HuH-7 (cell line): ENCODE measurements around the gene ZMYND8.

Source experiments
- DNase-seq: peaks from one replicate; pipeline ENCODE4 v3.0.0; 2011; ENCODE audit warnings: low spot score

The ZMYND8 gene

DNA sequence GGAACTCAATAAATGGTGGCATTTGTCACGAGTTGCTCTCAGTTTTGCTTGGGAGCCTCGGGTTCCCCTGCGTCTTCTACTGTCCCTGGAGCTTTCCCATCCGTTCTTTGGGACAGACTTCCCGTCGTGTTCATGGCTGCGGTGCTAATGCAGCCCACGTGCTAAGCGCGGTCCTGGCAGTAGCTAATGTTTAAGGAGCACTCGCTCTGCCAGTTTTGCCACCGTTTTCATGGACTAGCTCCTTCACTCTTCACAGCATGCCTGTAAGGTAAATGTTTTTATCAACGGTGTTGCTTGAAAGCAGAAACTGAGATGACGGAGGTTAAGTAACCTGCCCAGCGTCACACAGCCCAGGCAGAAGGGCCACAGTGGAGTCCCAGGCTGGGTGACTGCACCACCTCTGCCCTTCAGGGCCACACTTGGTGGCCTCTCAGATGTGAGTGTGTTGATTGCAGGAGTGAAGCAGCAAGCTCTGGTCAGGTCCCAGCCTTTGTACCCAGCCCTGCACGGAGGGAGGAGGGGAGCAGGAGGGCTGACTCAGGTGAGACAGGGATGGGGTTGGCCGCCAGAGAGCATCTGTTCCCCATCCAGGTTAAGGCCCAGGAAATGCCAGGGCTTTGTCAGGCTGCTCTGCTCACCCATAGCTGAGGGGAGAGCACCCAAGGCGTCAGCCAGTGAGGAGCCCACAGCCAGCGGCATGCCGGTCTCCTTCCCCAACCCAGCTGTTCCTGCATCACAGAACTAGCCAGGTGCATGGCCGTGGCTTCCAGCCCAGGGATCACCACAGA is 181.8 kb downstream of the ZMYND8 start:
- DNase-seq = no peak

- no peak for DNase-seq
Observed at GRCh38 chr20:47173596-47174216, 182.8 kb downstream of the ZMYND8 start.

DNA sequence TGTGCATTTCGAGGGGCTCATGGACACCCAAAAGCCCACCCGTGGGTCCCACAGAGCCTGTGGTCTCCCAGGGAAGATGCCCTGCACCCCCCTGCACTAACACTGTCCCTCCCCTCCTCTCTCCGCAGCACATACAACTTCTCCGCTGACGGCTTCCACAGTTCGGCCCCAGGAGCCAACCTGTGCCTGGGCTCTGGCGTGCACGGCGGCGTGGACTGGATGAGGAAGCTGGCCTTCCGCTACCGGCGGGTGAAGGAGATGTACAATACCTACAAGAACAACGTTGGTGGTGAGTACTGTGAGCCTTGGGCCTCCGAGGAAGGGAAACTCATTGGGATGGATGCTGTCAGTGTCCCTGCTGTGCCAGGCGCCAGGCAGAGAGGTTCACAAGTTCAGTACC is 183.9 kb downstream of the ZMYND8 start:
- no peak for DNase-seq

DNA sequence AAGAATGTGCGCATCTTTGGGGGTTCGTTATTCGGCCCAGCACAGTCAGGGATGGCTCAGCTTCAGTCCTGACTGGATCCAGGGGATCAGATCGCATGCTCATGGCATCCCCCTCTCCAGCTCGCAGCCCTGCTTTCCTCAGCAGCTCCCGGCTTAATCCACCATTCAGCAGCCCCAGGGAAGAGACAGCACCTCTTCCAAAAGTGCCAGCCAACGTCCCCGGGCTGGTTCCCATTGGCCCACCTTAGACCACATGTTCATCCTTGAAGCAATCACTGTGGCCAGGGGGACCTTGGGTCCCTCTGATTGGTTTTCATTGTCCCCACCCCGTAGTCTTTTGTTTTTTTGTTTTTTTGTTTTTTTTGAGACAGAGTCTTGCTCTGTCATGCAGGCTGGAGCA is 188.7 kb downstream of the ZMYND8 start:
- no peak for DNase-seq

- DNase-seq = no peak
Observed at GRCh38 chr20:47165376-47165865, 191.1 kb downstream of the ZMYND8 start.

DNA sequence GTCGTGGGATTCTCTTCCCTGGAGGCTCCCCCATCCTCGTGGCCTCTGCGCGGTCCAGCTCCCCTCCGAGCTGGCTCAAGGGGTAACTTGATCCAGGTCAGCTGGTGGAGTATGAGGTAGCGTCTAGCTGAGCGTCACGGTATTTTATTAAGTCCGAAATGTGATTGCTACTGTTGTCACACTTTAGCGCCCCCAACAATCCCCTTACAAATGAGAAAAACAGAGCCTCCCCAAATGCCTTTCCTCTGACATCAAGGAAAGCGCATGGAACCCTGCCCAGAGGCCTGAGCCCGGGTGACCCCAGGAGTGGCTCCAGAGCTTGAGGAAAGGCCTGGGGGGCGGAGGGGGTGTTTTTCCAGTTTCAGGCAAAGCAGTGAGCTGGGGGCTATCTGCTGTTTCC is 192.4 kb downstream of the ZMYND8 start:
- no peak for DNase-seq

DNA sequence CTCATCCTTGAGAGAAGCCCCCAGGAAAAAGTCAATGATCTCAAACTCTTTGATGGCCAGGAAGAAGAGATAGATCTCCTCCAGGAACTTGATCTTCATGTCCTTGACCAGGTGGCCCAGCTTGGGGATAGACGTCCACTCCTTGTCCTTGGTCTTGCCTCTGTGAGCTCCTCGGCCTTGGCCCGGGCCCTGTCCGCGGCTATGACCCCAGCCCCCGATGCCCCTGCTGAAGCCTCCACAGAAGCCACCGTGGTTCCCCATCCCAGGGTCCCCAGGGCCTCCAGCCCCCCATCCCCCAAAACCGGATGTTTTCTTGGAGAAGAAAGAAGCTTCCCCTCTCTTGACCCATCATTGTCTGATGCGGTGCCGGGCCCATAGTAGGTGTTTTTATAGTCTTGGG is 195.1 kb downstream of the ZMYND8 start:
- DNase-seq = no peak

- no peak for DNase-seq
Observed at GRCh38 chr20:47160992-47161391, 195.5 kb downstream of the ZMYND8 start.

GRCh38 chr20:47160240-47160639 is 196.3 kb downstream of the ZMYND8 start:
- DNase-seq = no peak
